Loucy (cell line): Measurements from ENCODE around the gene MINDY1.

ENCODE experiments used
- EZH2phosphoT487 ChIP-seq: fragments of 200-600 bp; IDR thresholded peaks from 2 replicates; pipeline ENCODE4 v1.6.1; 2018; ENCODE audit warnings: antibody characterized with exemption, mild to moderate bottlenecking, moderate library complexity, borderline replicate concordance
- TF ChIP-seq, protein P1 (sequence below): fragments of 200-600 bp; sonication (generic); conservative IDR thresholded peaks from 2 replicates; pipeline ENCODE4 v1.5.1; 2014; ENCODE audit warnings: mild to moderate bottlenecking, antibody characterized with exemption, low read length

- TF ChIP-seq, protein P1, sequence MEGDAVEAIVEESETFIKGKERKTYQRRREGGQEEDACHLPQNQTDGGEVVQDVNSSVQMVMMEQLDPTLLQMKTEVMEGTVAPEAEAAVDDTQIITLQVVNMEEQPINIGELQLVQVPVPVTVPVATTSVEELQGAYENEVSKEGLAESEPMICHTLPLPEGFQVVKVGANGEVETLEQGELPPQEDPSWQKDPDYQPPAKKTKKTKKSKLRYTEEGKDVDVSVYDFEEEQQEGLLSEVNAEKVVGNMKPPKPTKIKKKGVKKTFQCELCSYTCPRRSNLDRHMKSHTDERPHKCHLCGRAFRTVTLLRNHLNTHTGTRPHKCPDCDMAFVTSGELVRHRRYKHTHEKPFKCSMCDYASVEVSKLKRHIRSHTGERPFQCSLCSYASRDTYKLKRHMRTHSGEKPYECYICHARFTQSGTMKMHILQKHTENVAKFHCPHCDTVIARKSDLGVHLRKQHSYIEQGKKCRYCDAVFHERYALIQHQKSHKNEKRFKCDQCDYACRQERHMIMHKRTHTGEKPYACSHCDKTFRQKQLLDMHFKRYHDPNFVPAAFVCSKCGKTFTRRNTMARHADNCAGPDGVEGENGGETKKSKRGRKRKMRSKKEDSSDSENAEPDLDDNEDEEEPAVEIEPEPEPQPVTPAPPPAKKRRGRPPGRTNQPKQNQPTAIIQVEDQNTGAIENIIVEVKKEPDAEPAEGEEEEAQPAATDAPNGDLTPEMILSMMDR: no peak
- no peak for TF ChIP-seq EZH2phosphoT487
Measured at GRCh38 chr1:150994248-150994647, 12.5 kb downstream of the MINDY1 start.
